MCF 10A (cell line): ENCODE results near the gene C19orf53. TPM values are rescaled to one million over a fixed set of nuclear protein-coding genes. Genes with fewer than 3 reads are reported as not detected.
"Not testable (repeated sequence)": the region's sequence is repeated elsewhere in the genome, so short reads cannot be mapped to it uniquely, and the experiment has no call there.

Experiments
- BruUV-seq: library from RNA; stranded (reverse); fragments of 400-500 nt; replicated peaks from 2 replicates; lab custom pipeline; 2021; lab: Mats Ljungman, UMichigan
- CTCF ChIA-PET: fragments of 300-600 bp; sonication (Branson Sonifier 250); formaldehyde crosslinking; extraction: SDS; loops from one replicate; lab custom pipeline; 2021; ENCODE audit warnings: antibody characterized with exemption, inconsistent platforms; lab: Yijun Ruan, JAX
- POLR2A ChIA-PET: fragments of 300-600, 350-650 bp; sonication (Branson Sonifier 250); formaldehyde crosslinking; extraction: SDS; loops from one replicate; lab custom pipeline; 2020; ENCODE audit warnings: antibody characterized with exemption, inconsistent platforms; lab: Yijun Ruan, JAX
- DNase-seq: peaks from one replicate; pipeline ENCODE4 v3.0.0-alpha.2; 2018; ENCODE audit not compliant: unreplicated experiment
- H3K27ac Mint-ChIP-seq: one replicate; pipeline ENCODE4 v1.8.0; 2022; ENCODE audit warnings: mild to moderate bottlenecking, low read depth, mixed read lengths; ENCODE audit not compliant: unreplicated experiment
- H3K27me3 Mint-ChIP-seq: one replicate; pipeline ENCODE4 v1.8.0; 2022; ENCODE audit warnings: mixed read lengths; ENCODE audit not compliant: insufficient read depth, unreplicated experiment
- H3K36me3 Mint-ChIP-seq: one replicate; pipeline ENCODE4 v1.8.0; 2022; ENCODE audit warnings: mild to moderate bottlenecking, moderate library complexity, mixed read lengths; ENCODE audit not compliant: insufficient read depth, unreplicated experiment
- H3K4me1 Mint-ChIP-seq: one replicate; pipeline ENCODE4 v1.8.0; 2022; ENCODE audit warnings: mixed read lengths; ENCODE audit not compliant: insufficient read depth, unreplicated experiment
- H3K4me3 Mint-ChIP-seq: one replicate; pipeline ENCODE4 v1.8.0; 2022; ENCODE audit warnings: mild to moderate bottlenecking, moderate library complexity, mixed read lengths; ENCODE audit not compliant: unreplicated experiment
- H3K9me3 Mint-ChIP-seq: one replicate; pipeline ENCODE4 v1.8.0; 2022; ENCODE audit warnings: mixed read lengths; ENCODE audit not compliant: unreplicated experiment
- CTCF ChIP-seq: fragments of 200-600 bp; IDR thresholded peaks from one replicate; pipeline ENCODE4 v1.8.0; 2022; ENCODE audit warnings: antibody characterized with exemption, mild to moderate bottlenecking; ENCODE audit not compliant: unreplicated experiment
- intact Hi-C: fragments of 100-400 bp; cut with micrococcal nuclease; formaldehyde crosslinking; loops from 2 replicates; pipeline ENCODE4 v1.14.1; 2022
- total RNA-seq: library from RNA; stranded (reverse); gene quantifications from 2 replicates; pipeline ENCODE4 v1.2.3, GENCODE V29; 2022

Gene C19orf53
- total RNA-seq, 1 experiment from 2014 or later = 101 TPM

DNA sequence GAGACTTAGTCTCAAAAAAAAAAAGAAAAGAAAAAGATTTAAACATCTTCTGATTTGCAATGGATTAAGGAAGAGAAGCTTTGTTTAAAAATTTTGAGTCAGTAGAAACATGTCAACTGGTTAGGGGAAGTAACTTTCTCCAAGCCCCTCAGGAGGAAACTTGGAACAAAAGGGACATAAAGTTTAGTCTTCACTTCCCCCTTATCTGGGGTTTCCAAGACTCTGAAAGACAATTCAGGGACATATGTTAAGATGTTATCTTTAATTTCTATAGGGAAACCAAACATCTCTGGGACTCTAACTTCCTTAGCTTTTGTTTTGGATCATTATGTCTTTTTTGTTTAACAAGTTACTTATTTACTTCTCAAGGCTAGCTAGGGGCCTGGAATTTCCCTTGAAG is 30.1 kb upstream of the C19orf53 start:
- DNase-seq = no peak
- intact Hi-C loops = no loop called here
- BruUV-seq = no TSS peak
- POLR2A ChIA-PET = interaction anchor here (1.4 kb wide), 1 partner anchor 12 kb away, joined by 5 read pairs; no protein-coding TSS in a partner anchor
- Mint-ChIP-seq H3K27me3 (no peaks in the 10 kb centered on the region), H3K4me3 (no peak overlapping the region), H3K4me1 (peaks cover 7% of the 10 kb centered on the region), H3K36me3 (peaks cover 10% of the 10 kb centered on the region), H3K9me3 (no peaks in the 10 kb centered on the region), H3K27ac (no peak overlapping the region)
- CTCF ChIA-PET = interaction anchor here (0.6 to 0.7 kb wide), 2 partner anchors 131 to 473 kb away, joined by 3 read pairs; no protein-coding TSS in a partner anchor
- no peak for TF ChIP-seq CTCF

DNA sequence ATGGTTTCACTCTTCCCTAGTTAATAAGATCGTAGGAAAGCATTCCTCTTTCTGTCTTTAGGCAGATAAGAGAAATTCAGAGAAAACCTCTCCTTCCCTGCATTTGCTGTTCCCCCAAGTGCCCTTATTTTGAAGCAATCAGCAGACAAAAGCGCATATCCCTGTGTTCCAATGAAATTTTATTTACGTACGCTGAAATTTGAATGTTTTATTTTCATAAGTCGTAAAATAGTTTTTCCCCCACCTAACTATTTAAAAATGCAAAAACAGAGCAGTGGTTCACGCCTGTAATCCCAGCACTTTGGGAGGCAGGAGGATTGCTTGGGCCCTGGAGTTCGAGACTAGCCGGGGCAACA is 27.2 kb upstream of the C19orf53 start:
- ChIA-PET CTCF (no interaction called here), POLR2A (interaction anchor here (0.6 to 3.9 kb wide), 17 partner anchors 9 to 603 kb away, joined by 3 to 48 read pairs (median 6); partner anchors contain the start of genes C19orf53, MRI1 and ZSWIM4)
- peaks cover 19% of the 10 kb centered on the region for H3K36me3 Mint-ChIP-seq
- intact Hi-C loops = loop anchor here (5.0 kb wide), 1 partner anchor 630 kb away; the partner anchor contains the start of genes NACC1 and TRMT1
- peak overlapping the region; percentile 89 for H3K4me3 Mint-ChIP-seq
- no peak for DNase-seq
- TF ChIP-seq CTCF = no peak
- BruUV-seq = no TSS peak
- no peaks in the 10 kb centered on the region for H3K9me3 Mint-ChIP-seq
- no peak overlapping the region for H3K27ac Mint-ChIP-seq
- H3K4me1 Mint-ChIP-seq = peaks cover 12% of the 10 kb centered on the region
- H3K27me3 Mint-ChIP-seq = no peaks in the 10 kb centered on the region

DNA sequence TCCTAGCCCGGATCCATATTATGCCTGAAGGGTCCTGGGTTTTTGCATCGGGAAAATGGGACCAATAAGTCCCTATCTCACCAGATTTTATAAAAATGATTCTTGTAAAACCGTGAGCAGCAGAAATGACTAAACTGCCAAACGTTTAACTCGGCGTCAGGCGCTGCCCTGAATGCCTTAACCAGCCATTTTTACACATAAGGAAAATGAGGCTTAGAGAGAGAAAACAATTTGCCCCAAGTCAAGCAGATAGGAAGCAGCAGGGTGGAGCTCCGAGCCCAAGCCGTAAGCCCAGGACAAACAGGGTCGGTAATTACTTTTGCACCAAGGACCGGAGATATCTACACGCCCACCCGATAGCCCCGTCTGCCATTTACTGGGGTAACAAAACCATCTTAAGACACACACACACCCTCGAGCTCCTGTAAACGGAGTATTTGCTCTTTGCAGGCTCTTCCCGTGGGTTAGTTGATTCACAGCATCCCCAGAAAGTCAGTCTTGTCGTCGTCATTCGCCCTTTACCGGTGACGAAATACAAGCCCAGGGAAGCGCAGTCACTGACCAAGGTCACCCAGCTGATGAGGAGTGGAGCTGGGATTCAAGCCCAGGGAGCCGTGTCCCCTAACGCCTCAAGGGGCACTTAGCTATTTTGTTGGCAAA is 26.0 kb upstream of the C19orf53 start:
- CTCF ChIA-PET = interaction anchor here (0.7 to 1.6 kb wide), 6 partner anchors 14 to 800 kb away, joined by 3 to 6 read pairs (median 4); no protein-coding TSS in a partner anchor
- Mint-ChIP-seq H3K27ac (peak overlapping the region; percentile 90), H3K9me3 (no peaks in the 10 kb centered on the region), H3K4me1 (peaks cover 12% of the 10 kb centered on the region), H3K36me3 (peaks cover 24% of the 10 kb centered on the region), H3K4me3 (peak overlapping the region; percentile 89), H3K27me3 (no peaks in the 10 kb centered on the region)
- BruUV-seq = TSS peak; percentile 80
- intact Hi-C loops = loop anchor here (5.0 kb wide), 1 partner anchor 631 kb away; the partner anchor contains the start of genes NACC1 and TRMT1
- DNase-seq = peak; percentile 27
- TF ChIP-seq CTCF = no peak
- POLR2A ChIA-PET = interaction anchor here (0.6 to 3.9 kb wide), 28 partner anchors 9 to 735 kb away, joined by 3 to 48 read pairs (median 5); partner anchors contain the start of genes C19orf53, MRI1 and ZSWIM4

DNA sequence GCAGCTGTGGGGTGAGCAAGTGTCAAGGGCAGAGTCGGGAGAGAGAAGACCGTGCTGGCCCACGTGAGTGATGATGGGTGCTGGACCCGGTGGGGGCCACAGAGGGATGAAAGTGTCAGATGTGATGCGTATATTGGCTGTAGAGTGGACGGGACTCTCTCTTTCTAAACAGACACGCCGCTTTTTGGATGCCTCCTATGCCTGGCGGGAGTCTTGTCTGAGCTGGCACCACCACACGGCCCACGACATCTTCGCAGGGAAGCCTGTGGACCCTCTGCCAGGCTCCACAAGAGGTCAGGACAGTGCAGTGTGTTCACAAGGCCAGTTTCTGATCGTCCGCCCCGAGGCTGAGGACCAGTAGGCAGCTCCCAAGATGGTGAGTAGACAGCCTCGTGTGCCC is 22.8 kb upstream of the C19orf53 start:
- H3K27me3 Mint-ChIP-seq = no peaks in the 10 kb centered on the region
- POLR2A ChIA-PET = interaction anchor here (0.6 to 1.1 kb wide), 2 partner anchors 10 to 20 kb away, joined by 3 to 4 read pairs; no protein-coding TSS in a partner anchor
- CTCF ChIA-PET = interaction anchor here (0.6 kb wide), 2 partner anchors 127 to 1226 kb away, joined by 3 read pairs; no protein-coding TSS in a partner anchor
- intact Hi-C loops = no loop called here
- no peak for TF ChIP-seq CTCF
- H3K4me3 Mint-ChIP-seq = no peak overlapping the region
- H3K36me3 Mint-ChIP-seq = peaks cover 54% of the 10 kb centered on the region
- no TSS peak for BruUV-seq
- no peaks in the 10 kb centered on the region for H3K9me3 Mint-ChIP-seq
- H3K4me1 Mint-ChIP-seq = peaks cover 12% of the 10 kb centered on the region
- DNase-seq = no peak
- no peak overlapping the region for H3K27ac Mint-ChIP-seq

DNA sequence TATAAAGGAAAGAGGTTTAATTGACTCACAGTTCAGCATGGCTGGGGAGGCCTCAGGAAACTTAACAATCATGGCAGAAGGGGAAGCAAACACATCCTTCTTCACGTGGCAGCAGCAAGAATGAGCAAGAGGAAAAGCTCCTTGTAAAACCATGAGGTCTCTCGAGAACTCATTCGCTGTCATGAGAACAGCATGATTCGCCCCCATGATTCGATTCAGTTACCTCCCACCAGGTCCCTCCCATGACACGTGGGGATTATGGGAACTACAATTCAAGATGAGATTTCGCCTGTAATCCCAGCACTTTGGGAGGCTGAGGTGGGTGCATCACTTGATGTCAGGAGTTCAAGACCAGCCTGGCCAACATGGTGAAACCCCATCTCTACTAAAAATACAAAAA is 20.6 kb upstream of the C19orf53 start:
- H3K9me3 Mint-ChIP-seq, BruUV-seq, H3K27me3 Mint-ChIP-seq, H3K27ac Mint-ChIP-seq, CTCF ChIA-PET, H3K4me3 Mint-ChIP-seq, H3K4me1 Mint-ChIP-seq, intact Hi-C loops, DNase-seq: not testable (repeated sequence)
- H3K36me3 Mint-ChIP-seq = peaks cover 65% of the 10 kb centered on the region
- POLR2A ChIA-PET = interaction anchor here (0.7 kb wide), 1 partner anchor 20 kb away, joined by 3 read pairs; no protein-coding TSS in a partner anchor
